ENCODE measurements around the gene SLC2A6.

The SLC2A6 gene

DNA sequence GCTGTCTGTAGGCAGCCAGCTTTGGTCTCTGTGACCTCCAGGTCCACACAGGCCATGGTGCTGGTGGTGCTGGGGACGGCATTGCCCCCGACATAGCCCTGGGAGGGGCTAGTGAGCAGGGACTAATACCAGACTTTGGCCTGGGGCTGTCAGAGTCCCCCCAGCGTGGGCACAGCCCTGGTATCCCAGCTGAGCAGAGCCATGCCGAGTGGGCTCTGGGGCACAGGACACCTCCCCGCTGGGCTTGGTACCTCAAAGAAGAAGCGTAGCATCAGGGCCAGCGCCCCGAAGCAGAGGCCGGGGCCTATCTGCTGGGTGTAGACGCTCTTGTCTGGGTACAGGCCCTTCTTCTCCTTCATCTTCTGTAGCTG is 36.3 kb upstream of the SLC2A6 start:
- H3K4me3 ChIP-seq (ENCODE audit: low read length), result no peak overlapping the region
- no peak for DNase-seq (ENCODE audit: low read depth)
- TF ChIP-seq, protein P1, sequence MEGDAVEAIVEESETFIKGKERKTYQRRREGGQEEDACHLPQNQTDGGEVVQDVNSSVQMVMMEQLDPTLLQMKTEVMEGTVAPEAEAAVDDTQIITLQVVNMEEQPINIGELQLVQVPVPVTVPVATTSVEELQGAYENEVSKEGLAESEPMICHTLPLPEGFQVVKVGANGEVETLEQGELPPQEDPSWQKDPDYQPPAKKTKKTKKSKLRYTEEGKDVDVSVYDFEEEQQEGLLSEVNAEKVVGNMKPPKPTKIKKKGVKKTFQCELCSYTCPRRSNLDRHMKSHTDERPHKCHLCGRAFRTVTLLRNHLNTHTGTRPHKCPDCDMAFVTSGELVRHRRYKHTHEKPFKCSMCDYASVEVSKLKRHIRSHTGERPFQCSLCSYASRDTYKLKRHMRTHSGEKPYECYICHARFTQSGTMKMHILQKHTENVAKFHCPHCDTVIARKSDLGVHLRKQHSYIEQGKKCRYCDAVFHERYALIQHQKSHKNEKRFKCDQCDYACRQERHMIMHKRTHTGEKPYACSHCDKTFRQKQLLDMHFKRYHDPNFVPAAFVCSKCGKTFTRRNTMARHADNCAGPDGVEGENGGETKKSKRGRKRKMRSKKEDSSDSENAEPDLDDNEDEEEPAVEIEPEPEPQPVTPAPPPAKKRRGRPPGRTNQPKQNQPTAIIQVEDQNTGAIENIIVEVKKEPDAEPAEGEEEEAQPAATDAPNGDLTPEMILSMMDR (conservative IDR thresholded peaks at IDR 0.05; ENCODE audit: low read depth, low read length), result no peak

DNA sequence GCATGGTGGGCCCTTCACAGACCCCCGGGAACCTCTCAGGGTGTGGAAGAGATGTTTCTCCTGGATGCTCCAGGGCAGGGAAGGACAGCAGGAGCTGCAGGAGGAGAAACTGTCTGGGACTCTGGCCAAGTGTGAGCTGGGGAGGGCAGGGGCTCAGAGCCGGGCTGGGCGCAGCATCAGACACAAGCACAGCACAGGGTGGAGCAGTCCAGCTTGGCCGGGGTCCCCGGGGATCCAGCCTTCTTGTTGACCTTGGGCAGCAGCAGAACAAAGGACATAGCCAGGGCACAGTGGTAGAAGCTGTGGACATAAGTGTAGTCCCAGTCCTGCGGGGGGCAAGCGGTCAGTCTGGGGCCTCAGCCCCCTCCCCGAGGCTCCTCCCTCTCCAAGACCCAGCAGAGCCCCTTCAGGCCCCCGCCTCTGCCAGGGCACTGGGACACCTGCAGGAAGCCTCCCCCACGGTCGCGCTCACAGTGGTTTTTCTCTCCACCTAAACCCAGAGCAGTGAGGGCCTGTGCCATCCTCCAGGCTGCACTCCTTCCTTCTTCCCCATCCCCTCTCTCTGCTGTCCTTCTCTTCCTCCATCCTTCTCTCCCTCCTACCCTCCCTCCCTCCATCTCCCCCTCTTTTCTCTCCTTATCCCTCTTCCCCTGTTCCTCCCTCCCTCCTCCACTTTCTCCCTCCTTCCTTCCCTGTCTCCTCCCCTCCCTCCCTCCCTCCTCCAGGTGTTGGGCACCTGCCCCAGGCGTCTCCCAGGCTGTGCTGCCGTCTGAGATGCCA is 35.8 kb upstream of the SLC2A6 start:
- TF ChIP-seq, protein P1 (conservative IDR thresholded peaks at IDR 0.05; ENCODE audit: low read depth, low read length), result no peak
- H3K4me3 ChIP-seq (ENCODE audit: low read length), result no peak overlapping the region
- DNase-seq (ENCODE audit: low read depth), result no peak

DNA sequence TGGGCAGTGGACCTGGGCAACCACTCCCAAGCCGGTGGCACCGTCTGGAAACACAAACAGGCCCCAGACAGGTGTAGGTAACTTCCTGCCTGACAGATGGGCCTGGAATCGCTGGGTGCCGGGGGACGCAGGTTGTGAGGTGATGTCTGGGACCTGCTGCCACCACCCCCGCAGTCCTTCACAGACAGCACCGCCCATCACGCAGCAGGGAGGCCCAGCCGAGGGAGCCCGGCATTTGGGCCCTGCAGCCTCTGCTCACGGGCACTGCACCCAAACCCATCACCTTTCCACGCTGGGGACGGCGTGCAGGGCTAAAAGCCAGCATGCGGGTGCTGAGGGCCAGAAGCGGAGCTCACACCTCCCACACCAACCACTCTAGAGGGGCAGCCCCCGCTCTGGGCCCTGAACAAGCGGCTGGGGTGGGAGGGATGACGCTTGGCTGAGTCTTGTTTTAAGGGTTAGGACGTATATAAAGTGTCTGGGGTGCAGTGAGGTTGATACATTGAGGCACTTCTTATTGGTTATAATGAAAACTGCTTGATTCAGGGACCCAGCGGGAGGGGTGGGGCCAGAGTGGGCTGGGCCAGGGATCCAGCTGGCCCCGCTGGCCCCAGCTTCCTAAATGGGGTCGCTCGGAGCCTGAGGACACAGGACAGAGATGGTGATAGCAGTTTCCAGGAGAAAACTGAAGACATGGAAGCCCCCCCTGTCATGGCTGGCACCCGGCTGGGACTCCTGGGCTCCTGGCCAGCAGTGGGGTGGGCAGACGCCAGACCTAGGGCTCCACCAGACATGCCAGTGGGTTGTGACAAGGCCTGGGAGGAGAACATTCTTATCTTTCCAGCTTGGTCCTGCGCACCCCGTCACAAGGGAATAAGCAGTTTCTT is 34.6 kb upstream of the SLC2A6 start:
- DNase-seq (ENCODE audit: low read depth), result no peak
- TF ChIP-seq, protein P1 (conservative IDR thresholded peaks at IDR 0.05; ENCODE audit: low read depth, low read length), result no peak
- H3K4me3 ChIP-seq (ENCODE audit: low read length), result no peak overlapping the region

DNA sequence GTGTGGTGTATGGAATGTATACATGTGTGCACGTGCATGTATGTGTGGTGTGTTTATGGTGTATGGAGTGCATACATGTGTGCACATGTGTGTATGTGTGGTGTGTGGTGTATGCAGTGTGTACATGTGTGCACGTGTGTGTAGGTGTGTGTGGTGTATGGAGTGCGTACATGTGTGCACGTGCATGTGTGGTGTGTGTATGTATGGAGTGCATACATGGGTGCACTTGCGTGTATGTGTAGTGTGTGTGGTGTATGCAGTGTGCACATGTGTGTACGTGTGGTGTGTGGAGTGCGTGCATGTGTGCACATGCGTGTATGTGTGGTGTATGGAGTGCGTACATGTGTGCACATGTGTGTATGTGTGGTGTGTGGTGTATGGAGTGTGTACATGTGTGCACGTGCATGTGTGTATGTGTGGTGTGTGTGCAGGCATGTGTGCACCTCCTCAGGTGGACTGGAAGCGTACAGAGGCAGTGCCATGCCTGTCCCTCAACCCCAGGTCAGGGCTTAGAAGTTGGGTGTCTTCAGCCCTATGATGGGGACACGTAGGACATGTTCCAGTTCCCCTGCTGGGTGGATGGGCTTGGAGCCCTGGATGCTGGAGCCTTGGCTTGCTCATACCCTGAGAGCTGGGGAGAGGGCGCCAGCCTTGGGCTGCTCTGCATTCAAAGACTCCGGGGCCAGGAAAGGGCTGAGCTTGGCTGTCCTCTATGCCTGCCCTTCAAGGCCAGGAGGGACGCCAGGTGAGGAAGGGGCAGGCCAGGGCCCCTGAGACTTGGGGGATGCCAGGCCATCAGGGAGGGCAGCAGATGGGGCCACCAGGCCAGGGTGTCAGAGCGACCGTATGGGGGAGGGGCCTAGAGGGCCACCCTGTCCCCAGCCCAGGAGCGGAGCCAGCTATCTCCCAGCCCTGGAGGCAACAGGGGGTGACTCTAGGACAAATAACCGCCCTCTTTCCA is 33.6 kb upstream of the SLC2A6 start:
- TF ChIP-seq, protein P1 (conservative IDR thresholded peaks at IDR 0.05; ENCODE audit: low read depth, low read length), result no peak
- no peak for DNase-seq (ENCODE audit: low read depth)
- no peak overlapping the region for H3K4me3 ChIP-seq (ENCODE audit: low read length)

DNA sequence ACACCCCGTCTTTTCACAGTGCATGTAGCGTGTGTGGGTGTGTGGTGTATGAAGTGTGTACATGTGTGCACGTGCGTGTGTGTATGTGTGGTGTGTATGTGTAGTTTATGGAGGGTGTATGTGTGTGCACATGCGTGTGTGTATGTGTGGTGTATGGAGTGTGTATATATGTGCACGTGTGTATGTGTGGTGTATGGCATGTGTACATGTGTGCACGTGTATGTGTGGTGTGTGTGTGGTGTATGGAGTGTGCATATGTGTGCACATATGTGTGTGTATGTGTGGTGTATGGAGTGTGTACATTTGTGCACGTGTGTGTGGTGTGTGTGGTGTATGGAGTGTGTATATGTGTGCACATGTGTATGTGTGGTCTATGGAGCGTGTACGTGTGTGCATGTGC is 32.7 kb upstream of the SLC2A6 start:
- H3K4me3 ChIP-seq (ENCODE audit: low read length), result no peak overlapping the region
- TF ChIP-seq, protein P1 (conservative IDR thresholded peaks at IDR 0.05; ENCODE audit: low read depth, low read length), result no peak
- DNase-seq (ENCODE audit: low read depth), result no peak

DNA sequence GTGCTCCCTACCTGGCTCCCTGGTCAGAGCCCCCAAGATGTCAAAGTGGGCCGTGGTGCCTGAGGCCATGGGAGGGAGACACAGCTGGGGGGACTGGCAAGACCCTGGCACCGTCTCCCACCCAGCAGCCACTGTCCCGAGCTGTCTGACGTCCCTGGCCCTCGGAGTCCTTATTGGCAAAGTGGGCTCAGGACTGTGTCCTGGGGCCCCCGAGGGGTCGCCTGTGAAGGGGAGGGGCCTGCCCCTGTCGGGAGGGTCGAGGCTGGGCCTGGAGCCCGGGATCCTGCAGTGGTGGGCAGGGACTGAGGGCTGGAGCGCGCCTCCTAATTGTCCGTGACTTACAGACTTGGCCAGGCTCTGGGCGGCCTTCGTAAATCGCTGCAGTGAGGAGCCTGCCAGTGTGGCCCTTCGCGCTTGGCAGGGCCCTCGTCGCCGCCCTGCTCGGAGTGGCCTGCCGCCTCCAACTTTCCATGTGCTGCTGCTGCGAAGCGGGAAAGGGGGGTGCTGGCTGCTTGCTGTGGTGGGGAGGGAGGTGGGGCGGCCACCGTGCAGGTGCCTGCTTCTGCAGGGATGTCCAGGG is 32.1 kb upstream of the SLC2A6 start:
- DNase-seq (ENCODE audit: low read depth), result no peak
- TF ChIP-seq, protein P1 (conservative IDR thresholded peaks at IDR 0.05; ENCODE audit: low read depth, low read length), result no peak

More for the DNA sequence above, 32.1 kb upstream of the SLC2A6 start:
- H3K4me3 ChIP-seq (ENCODE audit: low read length), result no peak overlapping the region

All from retinal pigment epithelial cell (primary cell).